Fibroblast of lung (primary cell): ENCODE measurements around the gene KIF3A. TPM values are rescaled to one million over a fixed set of nuclear protein-coding genes. Genes with fewer than 3 reads are reported as not detected.

Experiments used
- DNase-seq, 2 donors: peaks; one replicate each; pipeline versions ENCODE4 v3.0.0 to v3.0.0-alpha.2; 2010; ENCODE audit warnings: low read depth in 2 of 2
- H2AFZ ChIP-seq: 2 replicates; pipeline ENCODE4 v1.5.1; 2012; ENCODE audit warnings: low read length, control low read depth, inconsistent platforms
- H3K27ac ChIP-seq: 2 replicates; pipeline ENCODE4 v1.5.1; 2011; ENCODE audit warnings: low read length, control low read depth; ENCODE audit not compliant: insufficient read depth
- H3K27me3 ChIP-seq: 2 replicates; pipeline ENCODE4 v1.5.1; 2011; ENCODE audit warnings: mild to moderate bottlenecking, low read length; ENCODE audit not compliant: control insufficient read depth, insufficient read depth
- H3K36me3 ChIP-seq: 2 replicates; pipeline ENCODE4 v1.5.1; 2011; ENCODE audit warnings: low read length; ENCODE audit not compliant: control insufficient read depth, insufficient read depth
- H3K4me1 ChIP-seq: 2 replicates; pipeline ENCODE4 v1.5.1; 2011; ENCODE audit warnings: low read length; ENCODE audit not compliant: control insufficient read depth, insufficient read depth; ENCODE audit errors: extremely low read depth
- H3K4me2 ChIP-seq: 2 replicates; pipeline ENCODE4 v1.5.1; 2011; ENCODE audit warnings: low read length, control low read depth; ENCODE audit not compliant: insufficient read depth; ENCODE audit errors: extremely low read depth
- H3K4me3 ChIP-seq, 4 experiments: fragments of 200-600 bp in 1 of 4; sonication (generic) in 1 of 4; replicated peaks in 1 of 4; 2 replicates each; pipeline ENCODE4 v1.5.1; 2011 to 2016; ENCODE audit warnings: low read length in 4 of 4, low read depth in 3 of 4, mild to moderate bottlenecking in 3 of 4, control low read depth in 2 of 4, inconsistent platforms in 1 of 4, mixed read lengths in 1 of 4; ENCODE audit not compliant: insufficient read depth in 1 of 4; ENCODE audit errors: control extremely low read depth in 1 of 4
- H3K79me2 ChIP-seq: 2 replicates; pipeline ENCODE4 v1.5.1; 2012; ENCODE audit warnings: mild to moderate bottlenecking, low read length, inconsistent platforms; ENCODE audit not compliant: control insufficient read depth, insufficient read depth
- H3K9ac ChIP-seq: 2 replicates; pipeline ENCODE4 v1.5.1; 2011; ENCODE audit warnings: mild to moderate bottlenecking, low read length, control low read depth; ENCODE audit not compliant: insufficient read depth
- H3K9me3 ChIP-seq: 2 replicates; pipeline ENCODE4 v1.5.1; 2012; ENCODE audit warnings: low read depth, low read length; ENCODE audit not compliant: control insufficient read depth, insufficient read depth
- H4K20me1 ChIP-seq: 2 replicates; pipeline ENCODE4 v1.5.1; 2011; ENCODE audit warnings: low read length; ENCODE audit not compliant: control insufficient read depth, insufficient read depth; ENCODE audit errors: extremely low read depth
- EZH2 ChIP-seq: IDR thresholded peaks from 2 replicates; pipeline ENCODE4 v1.5.1; 2012; ENCODE audit warnings: low read length, control low read depth, mild to moderate bottlenecking; ENCODE audit errors: missing control alignments
- polyA plus RNA-seq, 2 donors: library from polyadenylated mRNA; depleted of rRNA in 1 of 2; stranded (reverse) in 1 of 2; unstranded in 1 of 2; fragments of >200 nt; gene quantifications; 2 replicates each; pipeline ENCODE4 v1.2.1, GENCODE V29; 2011 to 2012; ENCODE audit warnings: missing spikeins in 1 of 2
- total RNA-seq: library from RNA; depleted of rRNA; stranded (reverse); fragments of >200 nt; gene quantifications from 2 replicates; pipeline ENCODE4 v1.2.1, GENCODE V29; 2014
- TF ChIP-seq, protein P1 (sequence below), 2 donors: IDR thresholded peaks in 1 of 2; conservative IDR thresholded peaks in 1 of 2; 1 replicate in 1 of 2; 2 replicates in 1 of 2; pipeline ENCODE4 v1.5.1; 2011 to 2012; ENCODE audit warnings: low read length in 2 of 2, control low read depth in 1 of 2, inconsistent platforms in 1 of 2, low read depth in 1 of 2, mild to moderate bottlenecking in 1 of 2

The KIF3A gene
- total and polyA plus RNA-seq, 2 donors (not counting 1 experiment from before 2014, with no cell fraction given), result 8.8 to 11.2 TPM

GRCh38 chr5:132760049-132760420 is 22.7 kb upstream of the KIF3A start:
- no peak overlapping the region for H3K27ac ChIP-seq
- no peak for DNase-seq
- H3K27me3 ChIP-seq, result no peaks in the 10 kb centered on the region
- no peak overlapping the region for H2AFZ ChIP-seq
- H3K4me2 ChIP-seq, result no peak overlapping the region
- no peaks in the 10 kb centered on the region for H3K9me3 ChIP-seq
- TF ChIP-seq, protein P1, sequence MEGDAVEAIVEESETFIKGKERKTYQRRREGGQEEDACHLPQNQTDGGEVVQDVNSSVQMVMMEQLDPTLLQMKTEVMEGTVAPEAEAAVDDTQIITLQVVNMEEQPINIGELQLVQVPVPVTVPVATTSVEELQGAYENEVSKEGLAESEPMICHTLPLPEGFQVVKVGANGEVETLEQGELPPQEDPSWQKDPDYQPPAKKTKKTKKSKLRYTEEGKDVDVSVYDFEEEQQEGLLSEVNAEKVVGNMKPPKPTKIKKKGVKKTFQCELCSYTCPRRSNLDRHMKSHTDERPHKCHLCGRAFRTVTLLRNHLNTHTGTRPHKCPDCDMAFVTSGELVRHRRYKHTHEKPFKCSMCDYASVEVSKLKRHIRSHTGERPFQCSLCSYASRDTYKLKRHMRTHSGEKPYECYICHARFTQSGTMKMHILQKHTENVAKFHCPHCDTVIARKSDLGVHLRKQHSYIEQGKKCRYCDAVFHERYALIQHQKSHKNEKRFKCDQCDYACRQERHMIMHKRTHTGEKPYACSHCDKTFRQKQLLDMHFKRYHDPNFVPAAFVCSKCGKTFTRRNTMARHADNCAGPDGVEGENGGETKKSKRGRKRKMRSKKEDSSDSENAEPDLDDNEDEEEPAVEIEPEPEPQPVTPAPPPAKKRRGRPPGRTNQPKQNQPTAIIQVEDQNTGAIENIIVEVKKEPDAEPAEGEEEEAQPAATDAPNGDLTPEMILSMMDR (conservative IDR thresholded peaks at IDR 0.05 in 1 of 2, IDR thresholded peaks at IDR 0.05 in 1 of 2; ENCODE audit: low read depth in 1 of 2, low read length in 2 of 2), result no peak
- TF ChIP-seq EZH2, result no peak
- H3K79me2 ChIP-seq, result no peaks in the 10 kb centered on the region
- H3K36me3 ChIP-seq, result peaks cover 28% of the 10 kb centered on the region
- H4K20me1 ChIP-seq, result no peaks in the 10 kb centered on the region
- H3K4me3 ChIP-seq, result no peak overlapping the region
- no peaks in the 10 kb centered on the region for H3K4me1 ChIP-seq
- H3K9ac ChIP-seq, result no peak overlapping the region

DNA sequence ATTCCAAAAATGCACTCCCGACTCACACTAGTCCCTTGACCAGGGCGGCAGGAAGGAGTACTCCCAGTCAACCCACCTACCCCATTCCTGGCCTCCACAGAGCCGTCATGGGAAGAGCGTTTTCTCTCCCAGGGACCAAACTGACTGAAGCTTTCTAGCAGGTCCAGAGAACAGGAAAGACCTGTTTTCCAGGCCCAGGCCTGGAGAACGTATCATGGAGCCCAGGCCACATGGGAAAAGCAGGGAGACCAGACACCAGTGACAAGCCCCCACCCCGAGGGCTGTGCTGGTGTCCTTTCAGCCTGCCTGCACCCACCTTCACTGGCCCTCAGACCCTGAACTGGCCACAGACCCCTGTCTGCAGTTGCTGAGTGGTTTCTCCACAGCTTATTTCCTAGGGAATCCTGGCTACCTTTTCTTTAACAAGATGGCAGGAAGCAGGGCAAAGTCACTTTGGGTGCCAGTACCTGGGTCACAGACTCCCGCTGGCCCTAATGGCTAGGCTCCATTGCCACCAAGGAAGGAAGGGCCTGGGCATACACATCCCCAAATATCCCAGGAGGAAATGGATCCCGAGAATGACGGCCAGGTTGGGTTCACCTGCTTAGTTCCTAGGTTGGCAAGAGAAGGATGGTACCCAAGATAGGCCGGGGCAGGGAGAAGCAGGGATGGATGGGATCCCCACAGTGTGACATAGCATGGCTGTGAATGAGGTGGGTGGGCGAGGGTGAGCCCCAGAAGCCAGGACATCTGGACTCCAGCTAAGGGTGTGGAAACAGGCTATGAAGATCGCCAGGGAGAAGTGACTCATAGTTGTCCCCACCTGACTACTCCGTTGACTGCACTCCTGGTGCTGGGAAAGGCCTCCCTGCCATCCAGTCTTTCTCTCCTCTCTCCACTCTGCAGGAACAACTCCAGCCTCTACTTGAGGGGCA is 22.0 kb upstream of the KIF3A start:
- H4K20me1 ChIP-seq, result no peaks in the 10 kb centered on the region
- H3K36me3 ChIP-seq, result peaks cover 25% of the 10 kb centered on the region
- no peak overlapping the region for H2AFZ ChIP-seq
- no peak overlapping the region for H3K27ac ChIP-seq
- no peak for DNase-seq
- no peaks in the 10 kb centered on the region for H3K9me3 ChIP-seq
- H3K4me2 ChIP-seq, result no peak overlapping the region
- TF ChIP-seq, protein P1 (conservative IDR thresholded peaks at IDR 0.05 in 1 of 2, IDR thresholded peaks at IDR 0.05 in 1 of 2; ENCODE audit: low read depth in 1 of 2, low read length in 2 of 2), result no peak
- TF ChIP-seq EZH2, result no peak
- H3K27me3 ChIP-seq, result no peaks in the 10 kb centered on the region
- no peak overlapping the region for H3K9ac ChIP-seq
- no peaks in the 10 kb centered on the region for H3K4me1 ChIP-seq
- H3K4me3 ChIP-seq, result no peak overlapping the region
- H3K79me2 ChIP-seq, result no peaks in the 10 kb centered on the region

DNA sequence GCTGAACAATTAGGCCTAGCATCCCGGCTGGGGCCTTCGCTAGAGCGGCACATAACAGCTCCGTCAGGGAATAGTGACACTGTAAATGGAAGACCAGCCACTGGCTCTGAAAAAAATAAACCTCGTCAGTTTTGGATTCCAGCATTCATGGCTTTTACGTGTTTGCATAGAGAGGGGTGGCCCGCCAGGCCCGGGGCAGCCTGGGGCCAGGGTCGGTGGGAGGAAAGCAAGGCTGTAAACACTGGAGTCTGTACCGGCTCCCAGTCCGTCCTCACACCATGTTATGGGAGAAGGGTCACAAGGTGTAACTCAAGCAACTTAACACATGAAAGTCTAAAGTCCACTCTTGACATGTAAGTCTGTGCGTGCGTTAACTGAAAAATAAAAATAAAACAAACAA is 21.1 kb upstream of the KIF3A start:
- TF ChIP-seq, protein P1 (conservative IDR thresholded peaks at IDR 0.05 in 1 of 2, IDR thresholded peaks at IDR 0.05 in 1 of 2; ENCODE audit: low read depth in 1 of 2, low read length in 2 of 2), result no peak
- TF ChIP-seq EZH2, result no peak

More for the DNA sequence above, 21.1 kb upstream of the KIF3A start:
- no peaks in the 10 kb centered on the region for H4K20me1 ChIP-seq
- no peak for DNase-seq
- H3K36me3 ChIP-seq, result peaks cover 22% of the 10 kb centered on the region
- no peak overlapping the region for H3K27ac ChIP-seq
- no peaks in the 10 kb centered on the region for H3K9me3 ChIP-seq
- no peak overlapping the region for H3K9ac ChIP-seq
- H3K4me2 ChIP-seq, result no peak overlapping the region
- H3K79me2 ChIP-seq, result no peaks in the 10 kb centered on the region
- H2AFZ ChIP-seq, result no peak overlapping the region
- no peaks in the 10 kb centered on the region for H3K27me3 ChIP-seq
- H3K4me3 ChIP-seq, result no peak overlapping the region
- no peaks in the 10 kb centered on the region for H3K4me1 ChIP-seq
